AG08396 (cell line): ENCODE measurements around the gene SLC33A1.
"Not testable (repeated sequence)": the region's sequence is repeated elsewhere in the genome, so short reads cannot be mapped to it uniquely, and the experiment has no call there.

Experiments
- DNase-seq: peaks from one replicate; pipeline ENCODE4 v3.0.0; 2012; ENCODE audit warnings: low spot score, mixed read lengths

The SLC33A1 gene

DNA sequence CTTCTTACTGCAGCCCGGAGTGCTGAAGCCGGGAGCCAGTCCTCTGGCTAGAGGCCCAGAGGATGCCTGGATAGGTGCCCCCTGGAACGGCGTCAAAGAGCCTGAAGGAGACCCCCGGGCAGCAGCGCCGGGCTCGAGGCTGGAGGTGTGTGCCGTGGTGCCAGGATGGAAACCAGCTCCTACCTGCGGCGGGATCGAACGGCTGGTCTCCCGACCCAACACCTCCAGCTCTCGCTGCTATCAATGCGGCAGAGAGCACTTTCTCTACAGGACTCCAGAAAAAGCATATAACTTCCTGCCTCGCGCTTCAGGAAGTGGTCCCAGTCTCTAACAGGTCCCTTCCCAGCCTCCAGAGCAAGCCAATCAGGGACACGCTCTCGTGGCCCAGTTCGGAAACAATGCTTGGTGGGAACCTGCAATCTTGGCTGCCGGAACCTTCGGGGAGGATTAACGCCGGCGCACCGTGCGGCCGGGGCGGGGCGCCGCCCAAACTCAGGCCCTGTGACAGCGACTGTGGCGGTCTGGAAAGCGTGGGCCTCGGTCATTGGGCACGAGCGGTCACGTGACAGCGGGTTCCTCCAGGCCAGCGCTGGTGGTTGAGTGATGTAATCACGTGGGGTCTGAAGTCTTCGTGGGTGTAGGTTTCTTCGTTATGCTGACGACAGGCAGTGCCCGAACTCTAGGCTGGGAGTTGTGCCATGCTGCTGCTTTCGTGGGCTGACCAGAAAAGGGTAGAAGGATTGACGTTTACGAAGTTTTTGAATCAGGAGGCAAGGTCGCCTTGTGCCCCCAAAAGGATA, at the start of gene SLC33A1:
TSS of gene SLC33A1 (minus strand) at position 287 of the 800 bp plus-strand sequence. CDS start 430 bp downstream, outside the sequence.
- peak; percentile 97 for DNase-seq

DNA sequence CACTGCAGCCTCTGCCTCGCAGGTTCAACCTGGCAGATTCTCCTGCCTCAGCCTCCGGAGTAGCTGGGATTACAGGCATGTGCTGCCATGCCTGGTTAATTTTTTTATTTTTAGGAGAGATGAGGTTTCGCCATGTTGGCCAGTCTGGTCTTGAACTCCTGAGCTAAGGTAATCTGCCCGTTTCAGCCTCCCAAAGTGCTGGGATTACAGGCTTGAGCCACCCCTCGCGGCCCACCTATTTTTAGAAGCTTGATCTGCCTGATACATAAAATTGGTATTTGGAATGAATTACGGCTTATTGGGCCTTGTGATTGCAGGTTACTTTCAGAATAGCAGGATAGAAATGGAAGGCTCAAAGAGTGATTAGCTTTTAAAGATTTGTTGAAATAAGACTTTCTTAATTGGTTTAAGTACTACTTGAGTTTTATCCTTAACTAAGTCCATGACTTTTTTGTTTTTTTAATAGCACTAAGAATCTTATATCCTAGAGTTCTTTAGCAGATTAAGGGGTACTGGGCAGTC, 41.2 kb upstream of the SLC33A1 start:
- DNase-seq = no peak

DNA sequence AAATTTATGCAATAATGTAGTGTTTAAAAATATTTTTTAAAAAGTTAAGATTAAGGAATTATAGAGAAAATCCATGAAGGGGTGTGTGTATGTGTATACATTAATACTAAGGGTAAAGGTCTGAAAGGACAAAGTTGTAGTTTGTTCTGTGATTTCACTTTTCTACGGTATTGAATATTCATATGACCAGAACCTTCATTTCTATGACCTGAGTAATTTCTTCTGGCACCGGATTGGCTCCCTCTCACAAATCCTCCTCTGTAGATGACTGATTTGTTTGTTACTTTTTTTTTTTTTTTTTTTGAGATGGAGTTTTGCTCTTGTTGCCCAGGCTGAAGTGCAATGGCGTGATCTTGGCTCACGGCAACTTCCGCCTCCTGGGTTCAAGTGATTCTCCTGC, 37.1 kb upstream of the SLC33A1 start:
- no peak for DNase-seq

DNA sequence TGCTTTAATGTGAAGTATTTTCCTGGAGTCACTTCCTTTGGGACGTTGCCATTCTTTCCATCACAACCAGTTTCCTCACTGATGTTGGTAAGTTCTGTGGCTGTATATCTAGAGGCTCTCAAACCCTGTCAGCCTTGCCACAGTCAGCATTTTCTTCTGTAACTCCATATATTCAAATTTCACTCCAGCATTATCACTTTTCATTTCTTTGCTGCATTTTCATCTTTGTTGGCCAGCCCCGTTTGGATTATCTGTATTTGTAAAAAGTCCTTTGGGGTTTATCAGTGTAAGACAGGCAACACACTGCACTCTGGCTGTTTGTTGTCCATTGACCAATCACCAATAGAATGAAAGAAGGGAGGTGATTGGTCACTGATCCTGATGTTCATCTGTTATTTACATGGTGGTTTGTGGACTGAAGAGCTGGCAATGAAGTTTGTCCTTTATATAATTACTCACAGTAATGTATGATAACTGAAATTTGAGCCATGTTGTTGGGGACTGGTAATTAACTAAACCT, 36.5 kb upstream of the SLC33A1 start:
- DNase-seq = peak; percentile 55

DNA sequence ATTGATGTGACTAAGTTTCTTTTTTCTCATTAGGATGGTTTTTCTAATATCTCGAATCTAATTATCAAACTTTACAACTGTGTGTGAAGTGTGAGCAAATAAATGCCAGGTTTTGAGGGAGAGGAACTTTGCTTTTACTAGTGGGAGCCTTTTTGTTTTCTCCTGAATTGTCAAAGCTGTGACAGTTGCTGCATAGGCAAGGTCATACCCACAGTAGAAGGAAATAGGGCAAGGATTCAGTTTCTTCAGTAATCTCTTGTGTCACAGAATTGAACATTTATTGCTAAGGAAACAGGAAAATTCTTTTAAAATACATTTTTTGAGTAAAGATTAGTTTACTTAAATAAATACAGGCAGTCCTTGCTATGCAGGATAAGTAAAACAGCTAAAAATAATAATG, 35.7 kb upstream of the SLC33A1 start:
- DNase-seq = no peak

DNA sequence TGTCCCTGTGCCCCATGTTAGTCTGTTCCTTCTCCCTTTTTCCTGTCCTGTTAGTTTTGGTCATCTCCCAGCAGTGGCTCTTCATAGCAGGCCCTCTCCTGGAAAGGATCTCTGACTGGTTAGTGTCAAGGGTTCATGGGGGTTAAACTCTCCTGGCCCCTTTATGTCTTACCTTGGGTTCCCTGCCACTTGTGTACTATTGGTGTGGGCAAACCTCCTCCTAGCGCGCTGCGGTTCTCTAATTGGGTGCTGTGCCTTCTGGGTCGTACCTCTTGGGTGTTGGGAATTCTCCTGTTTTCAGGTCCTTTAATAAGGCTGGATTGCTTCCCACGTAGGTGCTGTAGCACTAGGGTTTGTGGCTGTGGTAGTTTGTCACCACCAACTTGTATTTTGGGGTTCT, 35.0 kb upstream of the SLC33A1 start:
- DNase-seq = no peak

DNA sequence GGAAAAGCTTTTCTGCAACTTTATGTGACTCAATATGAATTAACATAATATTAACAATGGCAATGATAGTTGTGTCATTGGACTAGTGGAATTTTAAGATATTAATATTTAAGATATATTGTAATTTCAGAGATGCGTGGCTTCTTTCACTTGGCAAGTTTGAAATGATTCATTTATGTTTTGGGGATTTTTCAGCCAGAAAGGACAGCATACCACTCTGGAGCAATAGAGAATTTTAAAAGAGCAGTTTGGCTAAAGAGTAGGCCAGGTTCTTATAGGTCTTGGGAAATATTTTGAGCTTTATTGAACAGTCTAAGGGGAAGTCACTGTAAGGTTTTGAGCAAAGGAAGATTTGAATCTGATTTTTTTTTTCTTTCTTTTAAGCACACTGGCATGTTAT, 32.7 kb upstream of the SLC33A1 start:
- no peak for DNase-seq

DNA sequence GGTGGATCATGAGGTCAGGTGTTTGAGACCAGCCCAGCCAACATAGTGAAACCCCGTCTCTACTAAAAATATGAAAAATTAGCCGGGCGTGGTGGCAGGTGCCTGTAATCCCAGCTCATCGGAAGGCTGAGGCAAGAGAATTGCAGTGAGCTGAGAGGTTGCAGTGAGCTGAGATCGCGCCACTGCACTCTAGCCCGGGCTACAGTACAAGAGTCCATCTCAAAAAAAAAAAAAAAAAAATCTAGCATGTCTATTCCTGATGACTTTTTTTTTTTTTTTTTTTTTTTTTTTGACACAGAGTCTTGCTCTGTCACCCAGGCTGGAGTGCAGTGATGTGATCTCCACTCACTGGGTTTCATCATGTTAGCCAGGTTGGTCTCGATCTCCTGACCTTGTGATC, 32.1 kb upstream of the SLC33A1 start:
- not testable (repeated sequence) for DNase-seq

DNA sequence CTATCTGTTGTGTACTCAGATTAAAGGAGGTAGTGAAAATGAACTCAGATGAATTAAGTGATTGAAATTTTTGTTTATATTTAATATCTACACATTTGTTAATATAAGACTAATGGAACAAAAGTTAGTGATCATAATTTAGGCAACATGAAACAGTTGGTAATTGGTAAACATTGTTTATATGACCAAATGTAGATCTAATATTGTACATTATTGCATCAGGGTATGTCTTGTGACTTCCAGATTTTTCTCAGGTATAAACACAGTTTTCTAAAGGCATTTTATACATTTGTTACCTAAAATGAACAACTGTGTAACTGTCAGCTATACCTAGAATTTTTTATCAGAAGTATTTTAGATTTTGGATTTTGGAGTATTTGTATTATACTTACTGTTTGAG, 31.1 kb upstream of the SLC33A1 start:
- no peak for DNase-seq

DNA sequence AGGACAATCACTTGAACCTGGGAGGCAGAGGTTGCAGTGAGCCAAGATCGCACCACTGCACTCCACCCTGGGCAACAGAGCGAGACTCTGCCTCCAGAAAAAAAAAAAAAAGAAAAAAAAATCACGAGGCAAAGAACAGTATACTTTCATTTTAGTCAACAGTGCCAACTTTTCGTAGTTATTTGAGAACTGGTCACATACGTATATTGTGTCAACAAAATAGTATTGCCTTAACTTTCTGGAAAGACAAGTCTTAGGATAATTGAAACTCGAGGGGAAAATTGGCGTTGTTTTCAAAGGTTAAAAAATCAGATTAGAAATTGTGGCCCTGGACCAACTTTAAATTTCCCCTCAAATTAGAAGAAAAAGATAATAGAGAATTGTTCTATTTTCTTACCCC, 30.1 kb upstream of the SLC33A1 start:
- DNase-seq = no peak

DNA sequence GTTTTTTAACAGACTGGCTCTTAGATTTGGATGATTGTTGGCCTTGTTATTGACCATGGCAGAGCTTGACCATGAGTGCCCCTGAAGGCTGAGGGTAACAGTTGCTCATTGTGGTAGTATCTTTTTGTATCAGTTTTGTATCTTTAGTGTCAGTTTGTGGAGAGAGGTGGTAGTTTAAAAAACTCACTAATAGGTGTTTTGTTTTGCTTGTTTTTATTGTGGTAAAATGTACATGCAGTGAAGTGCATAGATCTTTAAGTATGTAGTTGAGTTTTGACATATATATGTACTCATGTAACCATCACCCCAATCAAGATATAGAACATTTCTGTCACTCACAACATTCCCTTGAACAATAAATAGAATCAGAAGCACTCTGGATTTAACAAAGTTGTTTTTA, 26.1 kb upstream of the SLC33A1 start:
- DNase-seq = no peak

DNA sequence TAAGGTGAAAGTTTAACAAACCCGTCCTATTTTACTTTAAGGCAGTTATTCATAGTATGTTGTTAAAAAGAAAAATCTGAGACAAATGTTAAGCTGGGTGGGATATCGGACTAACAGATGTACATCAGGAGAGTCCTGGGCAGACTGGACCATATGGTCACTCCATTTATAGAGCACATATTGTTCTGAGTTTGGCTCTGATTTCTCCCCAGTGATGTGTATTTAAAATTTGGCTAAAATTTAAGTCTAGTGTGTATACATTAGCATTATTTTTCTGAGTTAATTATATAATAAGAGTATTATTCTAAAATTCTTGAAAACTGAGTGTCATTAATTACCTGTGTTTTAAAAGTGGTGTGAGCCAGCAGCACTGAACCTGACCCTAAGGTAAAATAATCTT, 22.3 kb upstream of the SLC33A1 start:
- DNase-seq = no peak

DNA sequence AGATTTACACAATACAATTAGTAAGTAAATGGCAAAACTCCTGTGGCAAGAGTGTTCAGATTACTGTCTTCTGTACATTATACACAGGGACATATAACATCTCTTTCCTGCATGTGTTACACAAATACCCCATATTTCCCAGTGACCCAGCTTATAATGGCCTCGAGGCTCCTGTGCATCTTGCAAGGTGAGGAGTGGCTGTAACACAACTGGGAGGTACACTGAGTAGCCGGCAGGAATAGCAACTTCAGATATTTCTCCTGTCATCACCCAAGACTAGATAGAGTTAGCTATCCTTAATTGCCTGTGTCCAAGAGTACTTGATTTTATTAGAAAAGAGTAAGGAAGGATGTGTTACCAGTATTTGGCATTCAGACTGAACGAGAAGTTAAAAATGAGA, 21.8 kb upstream of the SLC33A1 start:
- DNase-seq = no peak

DNA sequence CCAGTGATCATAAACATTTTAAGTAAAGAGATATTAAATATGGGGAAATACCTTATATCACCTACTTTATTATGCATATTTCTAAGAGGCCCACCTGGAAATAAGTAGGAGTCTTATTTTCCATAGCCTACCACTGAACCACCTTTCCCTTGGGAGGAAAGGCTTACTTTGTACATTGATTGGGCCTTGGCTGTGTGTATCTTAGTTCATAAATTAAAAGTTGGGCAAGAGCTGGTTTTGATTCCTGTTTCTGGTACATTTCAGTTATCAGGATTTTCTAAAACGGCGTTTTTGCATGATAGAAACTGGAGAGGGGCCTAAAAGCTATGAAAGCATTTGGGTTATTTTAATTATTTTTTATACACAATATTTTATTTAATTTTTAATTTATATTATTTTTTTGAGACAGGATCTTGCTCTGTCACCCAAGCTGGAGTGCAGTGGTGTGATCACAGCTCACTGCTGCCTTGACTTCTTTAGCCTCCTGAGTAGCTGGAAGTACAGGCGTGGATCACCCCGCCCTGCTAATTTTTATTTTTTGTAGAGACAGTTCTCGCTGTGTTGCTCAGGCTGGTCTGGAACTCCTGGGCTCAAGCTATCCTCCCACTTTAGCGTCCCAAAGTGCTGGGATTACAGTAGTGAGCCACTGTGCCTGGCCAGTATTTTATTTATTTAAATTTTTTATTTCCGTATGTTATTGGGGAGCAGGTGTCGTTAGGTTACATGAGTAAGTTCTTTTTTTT, 18.8 kb upstream of the SLC33A1 start:
- DNase-seq = no peak

DNA sequence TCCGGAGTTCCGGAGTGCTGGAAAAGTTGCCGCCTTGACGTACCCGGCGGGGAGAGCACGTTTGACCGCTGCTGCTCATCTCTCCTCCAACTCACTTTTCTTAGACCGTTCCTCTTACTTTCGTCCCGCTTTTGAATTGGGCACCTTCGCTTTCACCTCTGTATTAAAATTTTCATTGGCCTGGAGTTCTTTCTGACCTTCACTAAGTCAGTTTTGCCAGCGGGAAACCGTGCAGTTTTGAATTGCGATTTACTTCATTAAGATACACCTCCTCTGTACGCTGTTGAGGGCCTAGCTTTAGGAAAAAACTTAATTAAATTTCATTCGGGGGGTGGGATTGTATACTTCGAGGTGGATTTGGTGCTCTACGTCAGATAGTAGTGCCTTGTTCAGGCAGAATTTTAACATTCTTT, 17.5 kb upstream of the SLC33A1 start:
- no peak for DNase-seq

DNA sequence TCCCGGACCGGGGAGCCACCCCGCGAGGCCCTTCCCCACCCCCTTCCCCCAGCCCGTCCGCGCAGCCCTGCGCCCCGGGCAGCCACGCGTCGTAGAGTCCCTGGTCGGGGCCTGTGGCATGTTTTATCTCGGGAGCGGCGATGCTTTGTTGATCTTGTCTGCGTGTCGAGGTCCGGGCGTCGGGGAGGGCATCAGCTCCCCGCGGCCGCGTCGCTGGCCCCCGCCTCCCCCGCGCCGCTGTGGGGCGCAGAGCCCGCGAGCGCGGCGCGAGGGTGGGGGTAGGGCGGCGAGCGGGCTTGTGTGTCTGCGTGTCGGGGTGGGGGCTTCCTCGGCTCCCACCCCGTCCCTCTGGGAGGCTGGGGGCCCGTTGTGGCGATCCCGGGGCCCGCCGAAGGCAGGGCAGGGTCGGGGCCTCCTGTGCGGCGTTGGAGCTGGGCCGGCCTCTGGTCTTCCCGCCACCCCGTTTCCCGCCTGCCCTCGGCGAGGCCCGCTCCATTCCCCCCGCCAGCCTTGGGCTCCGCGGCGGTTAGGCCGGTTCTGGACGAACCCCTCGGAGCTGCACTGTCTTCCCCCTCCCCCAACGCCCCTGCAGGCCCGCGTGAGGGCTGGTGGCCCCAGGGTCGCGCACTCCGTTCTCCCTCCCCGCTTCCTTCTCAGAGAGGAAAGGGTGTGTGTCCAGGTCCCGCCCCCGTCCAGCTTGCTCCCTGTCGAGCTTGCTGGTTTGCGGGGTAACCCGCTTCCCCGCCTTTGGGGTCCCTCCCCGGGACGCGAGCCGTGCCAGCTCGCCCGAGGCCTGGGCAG, 16.9 kb upstream of the SLC33A1 start:
- DNase-seq = peak; percentile 55

DNA sequence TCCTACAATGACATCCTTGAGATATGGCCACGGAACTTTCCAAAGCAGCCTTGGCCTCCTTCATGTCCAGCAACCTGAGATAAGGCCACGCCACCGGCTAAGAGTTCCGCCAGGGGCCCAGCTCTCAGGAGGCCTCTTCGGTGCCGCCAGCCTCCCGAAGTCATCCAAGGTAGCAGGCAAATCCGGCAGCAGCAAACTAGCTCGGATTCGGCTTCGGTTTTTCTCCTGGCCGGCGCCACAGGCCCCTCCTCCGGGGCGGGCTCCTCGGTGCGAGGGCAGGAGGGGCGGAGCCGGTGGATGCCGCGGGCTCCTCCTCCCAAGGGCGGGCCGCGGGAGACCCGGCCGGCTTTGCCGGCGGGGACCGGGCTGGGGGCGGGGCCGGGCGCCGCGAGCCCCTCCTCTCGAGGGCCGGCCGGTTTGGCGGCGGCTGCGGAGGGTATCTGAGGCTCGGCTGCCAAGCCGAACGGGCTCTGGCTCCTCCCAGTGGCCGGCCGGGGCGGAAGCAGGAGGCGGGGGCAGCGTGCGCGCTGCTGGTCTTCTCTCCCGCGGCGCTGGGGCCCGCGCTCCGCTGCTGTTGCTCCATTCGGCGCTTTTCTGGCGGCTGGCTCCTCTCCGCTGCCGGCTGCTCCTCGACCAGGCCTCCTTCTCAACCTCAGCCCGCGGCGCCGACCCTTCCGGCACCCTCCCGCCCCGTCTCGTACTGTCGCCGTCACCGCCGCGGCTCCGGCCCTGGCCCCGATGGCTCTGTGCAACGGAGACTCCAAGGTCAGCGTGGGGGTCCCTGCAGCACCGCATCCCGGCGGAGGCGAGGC, 16.1 kb upstream of the SLC33A1 start, which contains the start of gene GMPS:
TSS of gene GMPS (plus strand) at position 518 of the 812 bp plus-strand sequence. CDS start at position 739, 221 bp downstream.
- DNase-seq = peak; percentile 97

DNA sequence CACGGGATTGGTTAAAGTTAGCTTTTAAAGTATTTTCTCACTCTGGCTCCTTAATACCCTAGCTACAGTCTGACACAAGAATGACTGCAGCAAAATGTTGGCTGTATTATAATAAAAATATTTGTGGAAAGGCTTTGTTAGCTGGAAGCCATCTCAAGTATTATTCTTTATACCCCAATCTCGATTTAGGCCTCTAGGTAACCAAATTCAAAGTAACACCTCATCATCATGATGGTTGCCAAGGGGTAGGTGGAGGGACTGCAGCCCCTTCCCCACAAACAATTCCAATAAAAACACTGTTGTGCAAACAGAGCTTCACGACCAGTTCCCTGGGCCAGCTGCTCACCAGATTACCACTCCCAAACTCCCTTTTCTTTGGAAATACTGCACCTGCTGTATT, 15.5 kb upstream of the SLC33A1 start:
- DNase-seq = no peak

DNA sequence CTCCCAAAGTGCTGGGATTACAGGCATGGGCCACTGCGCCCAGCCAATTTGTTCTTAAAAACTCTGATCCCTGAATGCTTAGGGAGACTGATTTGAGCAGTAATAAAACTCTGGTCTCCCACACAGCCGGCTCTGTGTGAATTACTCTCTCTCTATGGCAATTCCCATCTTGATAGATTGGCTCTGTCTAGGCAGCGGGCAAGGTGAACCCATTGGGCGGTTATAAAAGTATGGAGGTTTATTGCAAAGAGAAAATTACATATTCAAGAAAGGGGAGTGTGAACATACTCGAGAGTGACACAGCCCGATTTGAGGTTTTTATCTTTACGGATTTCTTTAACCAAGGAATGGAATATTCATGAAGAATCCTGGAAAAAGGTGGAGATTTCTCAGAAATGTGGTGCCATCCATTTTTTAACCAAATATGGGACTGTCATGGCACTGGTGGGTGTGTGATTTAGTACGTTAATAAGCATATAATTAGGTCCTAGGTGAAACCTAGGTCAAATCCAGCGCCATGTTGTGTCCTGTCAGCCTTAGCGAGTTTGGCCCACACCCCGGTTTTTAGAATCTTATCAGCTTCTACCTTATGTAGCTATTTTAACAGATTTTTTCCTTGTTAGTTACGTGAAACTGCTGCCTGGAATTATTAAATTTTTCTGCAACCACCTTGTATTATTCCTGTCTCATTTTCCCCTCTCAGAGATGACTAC, 9.0 kb upstream of the SLC33A1 start:
- DNase-seq = no peak

DNA sequence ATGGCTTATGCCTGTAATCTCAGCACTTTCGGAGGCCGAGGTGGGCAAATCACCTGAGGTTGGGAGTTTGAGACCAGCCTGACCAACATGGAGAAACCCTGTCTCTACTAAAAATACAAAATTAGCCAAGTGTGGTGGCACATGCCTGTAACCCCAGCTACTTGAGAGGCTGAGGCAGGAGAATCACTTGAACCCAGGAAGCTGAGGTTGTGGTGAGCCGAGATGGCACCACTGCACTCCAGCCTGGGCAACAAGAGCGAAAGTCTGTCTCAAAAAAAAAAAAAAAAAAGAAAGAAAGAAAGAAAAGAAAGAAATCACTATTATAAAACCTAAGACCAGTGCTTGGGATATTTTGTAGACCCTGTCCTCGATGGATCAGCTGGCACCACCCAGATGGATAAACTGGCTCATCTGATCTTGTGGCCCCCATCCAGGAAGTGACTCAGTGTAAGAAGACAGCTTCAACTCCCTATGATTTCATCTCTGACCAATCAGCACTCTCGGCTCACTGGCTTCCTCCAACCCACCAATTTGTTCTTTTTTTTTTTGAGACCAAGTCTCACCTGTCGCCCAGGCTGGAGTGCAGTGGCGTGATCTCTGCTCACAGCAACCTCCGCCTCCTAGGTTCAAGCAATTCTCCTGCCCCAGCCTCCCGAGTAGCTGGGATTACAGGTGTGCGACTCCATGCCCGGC, 8.2 kb upstream of the SLC33A1 start:
- not testable (repeated sequence) for DNase-seq
